IMR-90 (cell line): Measurements from ENCODE around the gene WBP1. TPM values are rescaled to one million over a fixed set of nuclear protein-coding genes. Genes with fewer than 3 reads are reported as not detected.

Experiments
- ATAC-seq: fragments of 200-7000 bp; cut with Tn5 transposase; 2 replicates; pipeline ENCODE4 v1.9.1; 2020; ENCODE audit warnings: low read depth, mild to moderate bottlenecking, moderate library complexity
- BruUV-seq: library from RNA; stranded (reverse); fragments of 400-500 nt; replicated peaks from 2 replicates; lab custom pipeline; 2021; lab: Mats Ljungman, UMichigan
- CTCF ChIA-PET: fragments of 300-600 bp; formaldehyde crosslinking; extraction: SDS; loops from one replicate; lab custom pipeline; 2021; ENCODE audit warnings: antibody characterized with exemption; lab: Yijun Ruan, JAX
- POLR2A ChIA-PET: fragments of 300-600 bp; sonication (Branson Sonifier 250); formaldehyde crosslinking; loops from one replicate; lab custom pipeline; 2022; ENCODE audit warnings: antibody characterized with exemption; ENCODE audit not compliant: unreplicated experiment; lab: Charles Lee
- DNase-seq: peaks from one replicate; pipeline ENCODE4 v3.0.0; 2013
- H2AFZ ChIP-seq: replicated peaks from 2 replicates; pipeline ENCODE3; 2013; ENCODE audit warnings: low read length, mild to moderate bottlenecking; ENCODE audit not compliant: poor library complexity
- H2AK5ac ChIP-seq: 2 replicates; pipeline ENCODE4 v1.6.1; 2013; ENCODE audit warnings: low read depth, low read length, inconsistent platforms
- H2AK9ac ChIP-seq: replicated peaks from 2 replicates; pipeline ENCODE3; 2013; ENCODE audit warnings: mild to moderate bottlenecking, low read depth, low read length, moderate library complexity; ENCODE audit not compliant: poor library complexity
- H2BK120ac ChIP-seq: 2 replicates; pipeline ENCODE4 v1.6.1; 2013; ENCODE audit warnings: low read depth, low read length, inconsistent platforms
- H2BK15ac ChIP-seq: 3 replicates; pipeline ENCODE4 v1.6.1; 2013; ENCODE audit warnings: low read depth, low read length, inconsistent platforms
- H2BK20ac ChIP-seq: 2 replicates; pipeline ENCODE4 v1.6.1; 2013; ENCODE audit warnings: low read depth, mild to moderate bottlenecking, inconsistent platforms, low read length, moderate library complexity
- H2BK5ac ChIP-seq: 2 replicates; pipeline ENCODE4 v1.6.1; 2013; ENCODE audit warnings: mild to moderate bottlenecking, low read depth, low read length, inconsistent platforms; ENCODE audit not compliant: poor library complexity, severe bottlenecking
- H3K14ac ChIP-seq: replicated peaks from 2 replicates; pipeline ENCODE4 v1.6.1; 2013; ENCODE audit warnings: low read depth, low read length, inconsistent platforms
- H3K18ac ChIP-seq: 2 replicates; pipeline ENCODE4 v1.6.1; 2013; ENCODE audit warnings: low read depth, low read length, control low read depth
- H3K23ac ChIP-seq: 2 replicates; pipeline ENCODE4 v1.6.1; 2013; ENCODE audit warnings: low read depth, low read length, inconsistent platforms
- H3K27ac ChIP-seq: 2 replicates; pipeline ENCODE4 v1.5.1; 2013; ENCODE audit warnings: mild to moderate bottlenecking, control low read depth, low read length; ENCODE audit not compliant: insufficient read depth
- H3K27me3 ChIP-seq: 2 replicates; pipeline ENCODE4 v1.6.1; 2013; ENCODE audit warnings: low read length; ENCODE audit not compliant: control insufficient read depth, insufficient read depth
- H3K36me3 ChIP-seq: 2 replicates; pipeline ENCODE4 v1.6.1; 2013; ENCODE audit warnings: low read length, mixed read lengths; ENCODE audit not compliant: control insufficient read depth, insufficient read depth
- H3K4ac ChIP-seq: 2 replicates; pipeline ENCODE4 v1.6.1; 2013; ENCODE audit warnings: low read depth, low read length, inconsistent platforms
- H3K4me1 ChIP-seq: 2 replicates; pipeline ENCODE4 v1.6.1; 2013; ENCODE audit warnings: low read length, mixed read lengths; ENCODE audit not compliant: control insufficient read depth, insufficient read depth
- H3K4me2 ChIP-seq: 2 replicates; pipeline ENCODE4 v1.6.1; 2013; ENCODE audit warnings: low read depth, mild to moderate bottlenecking, control low read depth, low read length, moderate library complexity
- H3K4me3 ChIP-seq: 2 replicates; pipeline ENCODE4 v1.5.1; 2013; ENCODE audit warnings: low read depth, mild to moderate bottlenecking, control low read depth, low read length, moderate library complexity; ENCODE audit not compliant: insufficient read depth
- H3K56ac ChIP-seq: 2 replicates; pipeline ENCODE4 v1.6.1; 2013; ENCODE audit warnings: low read length, inconsistent platforms; ENCODE audit not compliant: insufficient read depth; ENCODE audit errors: extremely low read depth
- H3K79me1 ChIP-seq, 2 experiments: 2 replicates each; pipeline ENCODE4 v1.6.1; 2013; ENCODE audit warnings: low read length in 2 of 2, inconsistent platforms in 1 of 2, low read depth in 1 of 2
- H3K9ac ChIP-seq: 2 replicates; pipeline ENCODE4 v1.6.1; 2013; ENCODE audit warnings: low read depth, low read length, control low read depth
- H3K9me1 ChIP-seq: 2 replicates; pipeline ENCODE4 v1.6.1; 2013; ENCODE audit warnings: low read length, inconsistent platforms; ENCODE audit not compliant: insufficient read depth
- H3K9me3 ChIP-seq: 2 replicates; pipeline ENCODE4 v1.6.1; 2013; ENCODE audit warnings: low read length; ENCODE audit not compliant: control insufficient read depth, insufficient read depth
- H4K20me1 ChIP-seq: 2 replicates; pipeline ENCODE4 v1.6.1; 2013; ENCODE audit warnings: low read length, inconsistent platforms; ENCODE audit not compliant: insufficient read depth
- H4K5ac ChIP-seq: 2 replicates; pipeline ENCODE4 v1.6.1; 2013; ENCODE audit warnings: mild to moderate bottlenecking, low read depth, low read length, control low read depth
- H4K8ac ChIP-seq, 2 experiments: 2 replicates each; pipeline ENCODE4 v1.6.1; 2013; ENCODE audit warnings: low read depth in 2 of 2, low read length in 2 of 2, control low read depth in 1 of 2, inconsistent platforms in 1 of 2
- H4K91ac ChIP-seq: 2 replicates; pipeline ENCODE4 v1.6.1; 2013; ENCODE audit warnings: low read depth, low read length, inconsistent platforms; ENCODE audit not compliant: insufficient read depth
- BHLHE40 ChIP-seq: fragments of 150-350 bp; IDR thresholded peaks from 2 replicates; pipeline ENCODE4 v1.6.1; 2016; ENCODE audit warnings: mild to moderate bottlenecking, low read depth, low read length
- CEBPB ChIP-seq: IDR thresholded peaks from 2 replicates; pipeline ENCODE4 v1.6.1; 2012; ENCODE audit warnings: low read depth, low read length, improper control_type of control experiment
- FOS ChIP-seq: fragments of 150-350 bp; IDR thresholded peaks from 2 replicates; pipeline ENCODE4 v1.6.1; 2016; ENCODE audit warnings: low read depth, low read length
- MAZ ChIP-seq: IDR thresholded peaks from 2 replicates; pipeline ENCODE4 v1.6.1; 2012; ENCODE audit warnings: low read depth, mild to moderate bottlenecking, low read length, improper control_type of control experiment, moderate library complexity, borderline replicate concordance
- MXI1 ChIP-seq: IDR thresholded peaks from 2 replicates; pipeline ENCODE4 v1.6.1; 2012; ENCODE audit warnings: low read depth, mild to moderate bottlenecking, low read length, moderate library complexity, borderline replicate concordance
- RAD21 ChIP-seq: IDR thresholded peaks from 2 replicates; pipeline ENCODE4 v1.6.1; 2012; ENCODE audit warnings: low read length, improper control_type of control experiment
- RCOR1 ChIP-seq: IDR thresholded peaks from 2 replicates; pipeline ENCODE4 v1.6.1; 2012; ENCODE audit warnings: mild to moderate bottlenecking, low read length, improper control_type of control experiment; ENCODE audit not compliant: insufficient replicate concordance
- SMC3 ChIP-seq: fragments of 150-350 bp; IDR thresholded peaks from 2 replicates; pipeline ENCODE4 v1.6.1; 2016; ENCODE audit warnings: low read depth, mild to moderate bottlenecking, antibody characterized with exemption, low read length, moderate library complexity
- WGBS, 2 experiments: methylation state at CpG; one replicate each; pipeline versions ENCODE4 v1.1.5 to v1.1.7; 2013; ENCODE audit warnings: missing lambda C conversion rate in 2 of 2; ENCODE audit not compliant: insufficient read length in 1 of 2; ENCODE audit errors: extremely low coverage in 2 of 2; 5-methylcytosine and 5-hydroxymethylcytosine counted together
- dilution Hi-C: fragments of 300-500 bp; cut with HindIII; formaldehyde crosslinking; loops from one replicate; pipeline ENCODE4 v1.14.3; 2018; ENCODE audit warnings: low sequenced_read_pairs; ENCODE audit not compliant: unreplicated experiment
- in situ Hi-C: fragments of 300-500 bp; cut with MboI; formaldehyde crosslinking; loops from 3 replicates; pipeline ENCODE4 v1.14.3; 2019; ENCODE audit warnings: low sequenced_read_pairs, inconsistent platforms, mixed read lengths
- intact Hi-C: fragments of 100-400 bp; cut with micrococcal nuclease; formaldehyde crosslinking; loops from 2 replicates; pipeline ENCODE4 v1.10.0; 2022
- polyA plus RNA-seq, 3 experiments: library from polyadenylated mRNA; depleted of rRNA; stranded (reverse); fragments of >200 nt; gene quantifications; 2 replicates each; pipeline ENCODE4 v1.2.3, GENCODE V29; 2012; ENCODE audit warnings: low replicate concordance in 1 of 3
- total RNA-seq: library from RNA; depleted of rRNA; stranded (reverse); fragments of >200 nt; gene quantifications from 2 replicates; pipeline ENCODE4 v1.2.3, GENCODE V29; 2012
- TF ChIP-seq, protein P1 (sequence below): fragments of 150-350 bp; IDR thresholded peaks from 2 replicates; pipeline ENCODE4 v1.6.1; 2017; ENCODE audit warnings: mild to moderate bottlenecking, antibody characterized with exemption, low read length, low read depth
- TF ChIP-seq, protein P2 (sequence below): fragments of 150-350 bp; IDR thresholded peaks from 2 replicates; pipeline ENCODE4 v1.6.1; 2016; ENCODE audit warnings: low read depth, mild to moderate bottlenecking, low read length, moderate library complexity, borderline replicate concordance

Gene WBP1
- total and polyA plus RNA-seq, 2 of the 4 experiments (the other 2 are of a cell fraction), result 22.9 to 78.5 TPM

DNA sequence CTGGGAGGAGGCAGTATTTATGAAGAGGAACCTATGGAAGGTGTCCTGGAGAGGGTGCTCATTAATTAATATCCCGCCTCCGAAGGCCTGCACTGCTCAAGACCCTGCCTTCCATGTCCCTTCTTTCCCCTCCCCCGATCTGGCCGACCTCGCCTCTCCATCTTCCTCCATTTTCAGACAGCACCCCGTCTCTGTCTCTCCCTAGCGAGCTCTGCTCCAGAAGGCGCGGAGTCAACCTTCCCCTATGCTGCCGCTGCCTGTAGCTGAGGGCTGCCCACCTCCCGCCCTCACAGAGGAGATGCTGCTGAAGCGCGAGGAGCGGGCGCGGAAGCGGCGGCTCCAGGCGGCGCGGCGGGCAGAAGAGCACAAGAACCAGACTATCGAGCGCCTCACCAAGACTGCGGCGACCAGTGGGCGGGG is 1.1 kb upstream of the WBP1 start:
- peak overlapping the region; percentile 64 for H3K9ac ChIP-seq
- intact Hi-C loops, result no loop called here

More for the DNA sequence above, 1.1 kb upstream of the WBP1 start:
- DNase-seq (peak; percentile 31), ATAC-seq (peak; percentile 0; the same call in 1 of the 2 replicates)
- 0 out of 2 replicates have a peak overlapping the region, but pooled peaks have one; percentile 6 for H2AK5ac ChIP-seq
- dilution Hi-C loops, result no loop called here
- H2BK15ac ChIP-seq, result no peak overlapping the region
- no peak overlapping the region for H2BK120ac ChIP-seq
- H3K36me3 ChIP-seq, result peaks cover 11% of the 10 kb centered on the region
- H3K4me3 ChIP-seq, result peak overlapping the region; percentile 52
- H2AFZ ChIP-seq, result peak overlapping the region; percentile 89
- peak overlapping the region; percentile 69 for H3K27ac ChIP-seq
- POLR2A ChIA-PET, result no interaction called here
- H3K9me3 ChIP-seq, result no peaks in the 10 kb centered on the region
- H3K4ac ChIP-seq, result peak overlapping the region; percentile 58
- peak overlapping the region; percentile 39; the same call in 1 of the 2 replicates for H4K91ac ChIP-seq
- no peaks in the 10 kb centered on the region for H4K20me1 ChIP-seq
- in situ Hi-C loops, result no loop called here
- peak overlapping the region; percentile 2 to 69; a peak in 2 of 4 replicates for H4K8ac ChIP-seq
- peak overlapping the region; percentile 64 for H4K5ac ChIP-seq
- peaks cover 15 to 42% of the 10 kb centered on the region in 2 experiments for H3K79me1 ChIP-seq
- 0 out of 2 replicates have a peak, but pooled peaks cover 3% of the 10 kb centered on the region for H3K9me1 ChIP-seq
- H3K4me2 ChIP-seq, result peak overlapping the region; percentile 92
- peak overlapping the region; percentile 77 for H2BK5ac ChIP-seq
- H2AK9ac ChIP-seq, result peak overlapping the region; percentile 75
- TF ChIP-seq RCOR1, result no peak
- TF ChIP-seq, protein P1, sequence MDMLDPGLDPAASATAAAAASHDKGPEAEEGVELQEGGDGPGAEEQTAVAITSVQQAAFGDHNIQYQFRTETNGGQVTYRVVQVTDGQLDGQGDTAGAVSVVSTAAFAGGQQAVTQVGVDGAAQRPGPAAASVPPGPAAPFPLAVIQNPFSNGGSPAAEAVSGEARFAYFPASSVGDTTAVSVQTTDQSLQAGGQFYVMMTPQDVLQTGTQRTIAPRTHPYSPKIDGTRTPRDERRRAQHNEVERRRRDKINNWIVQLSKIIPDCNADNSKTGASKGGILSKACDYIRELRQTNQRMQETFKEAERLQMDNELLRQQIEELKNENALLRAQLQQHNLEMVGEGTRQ, result no peak
- TF ChIP-seq FOS, result no peak
- no peak for TF ChIP-seq SMC3
- TF ChIP-seq RAD21, result no peak
- TF ChIP-seq BHLHE40, result no peak
- no peak for TF ChIP-seq MXI1
- no peak for TF ChIP-seq CEBPB
- TF ChIP-seq MAZ, result no peak
- TF ChIP-seq, protein P2, sequence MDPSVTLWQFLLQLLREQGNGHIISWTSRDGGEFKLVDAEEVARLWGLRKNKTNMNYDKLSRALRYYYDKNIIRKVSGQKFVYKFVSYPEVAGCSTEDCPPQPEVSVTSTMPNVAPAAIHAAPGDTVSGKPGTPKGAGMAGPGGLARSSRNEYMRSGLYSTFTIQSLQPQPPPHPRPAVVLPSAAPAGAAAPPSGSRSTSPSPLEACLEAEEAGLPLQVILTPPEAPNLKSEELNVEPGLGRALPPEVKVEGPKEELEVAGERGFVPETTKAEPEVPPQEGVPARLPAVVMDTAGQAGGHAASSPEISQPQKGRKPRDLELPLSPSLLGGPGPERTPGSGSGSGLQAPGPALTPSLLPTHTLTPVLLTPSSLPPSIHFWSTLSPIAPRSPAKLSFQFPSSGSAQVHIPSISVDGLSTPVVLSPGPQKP, result no peak
- no TSS peak for BruUV-seq
- H3K4me1 ChIP-seq, result peaks cover 10% of the 10 kb centered on the region
- peak overlapping the region; percentile 53 for H3K23ac ChIP-seq
- H2BK20ac ChIP-seq, result no peak overlapping the region
- WGBS, 2 experiments, result no CpG with 5 or more reads among the region's 27 CpGs
- 0 out of 2 replicates have a peak overlapping the region, but pooled peaks have one; percentile 10 for H3K14ac ChIP-seq
- H3K27me3 ChIP-seq, result no peaks in the 10 kb centered on the region
- no peak overlapping the region for H3K56ac ChIP-seq
- H3K18ac ChIP-seq, result no peak overlapping the region
- CTCF ChIA-PET, result interaction anchor here (0.5 kb wide), 1 partner anchor 912 kb away, joined by 3 read pairs; no protein-coding TSS in a partner anchor
